NCI-H1417 (cell line): Measurements from ENCODE around the gene CIROP.

Source experiments
- DNase-seq, 3 experiments: peaks; one replicate each; lab custom pipeline; 2025; lab: John Stamatoyannopoulos, UW

The CIROP gene

GRCh38 chr14:23093526-23093925 lies 11.3 kb downstream of the CIROP start:
- DNase-seq, result no peak

- no peak for DNase-seq
Observed at GRCh38 chr14:23093104-23093503, 11.7 kb downstream of the CIROP start.

GRCh38 chr14:23091294-23092225 lies 13.2 kb downstream of the CIROP start:
- DNase-seq, result no peak

GRCh38 chr14:23090254-23090636 lies 14.5 kb downstream of the CIROP start:
- no peak for DNase-seq

- no peak for DNase-seq
Observed at GRCh38 chr14:23089498-23090253, 15.1 kb downstream of the CIROP start.

GRCh38 chr14:23086565-23086964 lies 18.2 kb downstream of the CIROP start:
- no peak for DNase-seq

GRCh38 chr14:23085458-23085857 lies 19.3 kb downstream of the CIROP start:
- no peak for DNase-seq

- no peak for DNase-seq
Observed at GRCh38 chr14:23080474-23080873, 24.3 kb downstream of the CIROP start.

GRCh38 chr14:23079716-23080115 lies 25.1 kb downstream of the CIROP start:
- DNase-seq, result no peak

GRCh38 chr14:23078692-23079116 lies 26.1 kb downstream of the CIROP start:
- DNase-seq, result no peak

GRCh38 chr14:23077962-23078361 lies 26.8 kb downstream of the CIROP start:
- no peak for DNase-seq

GRCh38 chr14:23076785-23077408 lies 27.9 kb downstream of the CIROP start:
- DNase-seq, result no peak

- DNase-seq, result no peak
Observed at GRCh38 chr14:23074906-23075305, 29.9 kb downstream of the CIROP start.

- no peak for DNase-seq
Observed at GRCh38 chr14:23071921-23072539, 32.8 kb downstream of the CIROP start.

GRCh38 chr14:23071244-23071920 lies 33.4 kb downstream of the CIROP start:
- DNase-seq, result no peak

GRCh38 chr14:23070262-23071129 lies 34.3 kb downstream of the CIROP start:
- no peak for DNase-seq

GRCh38 chr14:23069413-23069806 lies 35.4 kb downstream of the CIROP start:
- no peak for DNase-seq

- no peak for DNase-seq
Observed at GRCh38 chr14:23068789-23069412, 35.9 kb downstream of the CIROP start.

GRCh38 chr14:23067847-23068788 lies 36.7 kb downstream of the CIROP start:
- DNase-seq, result no peak
